ENCODE results near the gene KRABD2.
"Not testable (repeated sequence)": the region's sequence is repeated elsewhere in the genome, so short reads cannot be mapped to it uniquely, and the experiment has no call there.

Gene KRABD2

GRCh38 chr17:8357910-8358309 is 18.6 kb downstream of the KRABD2 start:
- DNase-seq, result no peak

DNA sequence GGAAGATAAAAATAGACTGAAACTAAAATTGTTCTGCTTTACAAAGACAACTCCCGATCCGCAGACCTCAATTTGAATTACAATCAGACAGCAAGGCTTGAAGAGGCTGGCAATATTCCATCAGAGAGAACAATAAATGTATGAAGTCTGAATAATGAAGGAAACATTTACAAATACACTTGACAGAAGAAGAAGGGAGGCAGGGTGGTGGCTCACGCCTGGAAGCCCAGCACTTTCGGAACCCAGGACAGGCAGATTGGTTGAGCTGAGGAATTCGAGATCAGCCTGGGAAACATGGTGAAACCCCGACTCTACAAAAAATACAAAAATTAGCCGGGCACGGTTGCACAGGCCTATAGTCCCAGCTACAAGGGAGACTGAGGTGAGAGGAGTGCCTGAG is 22.3 kb downstream of the KRABD2 start:
- no peak for DNase-seq

DNA sequence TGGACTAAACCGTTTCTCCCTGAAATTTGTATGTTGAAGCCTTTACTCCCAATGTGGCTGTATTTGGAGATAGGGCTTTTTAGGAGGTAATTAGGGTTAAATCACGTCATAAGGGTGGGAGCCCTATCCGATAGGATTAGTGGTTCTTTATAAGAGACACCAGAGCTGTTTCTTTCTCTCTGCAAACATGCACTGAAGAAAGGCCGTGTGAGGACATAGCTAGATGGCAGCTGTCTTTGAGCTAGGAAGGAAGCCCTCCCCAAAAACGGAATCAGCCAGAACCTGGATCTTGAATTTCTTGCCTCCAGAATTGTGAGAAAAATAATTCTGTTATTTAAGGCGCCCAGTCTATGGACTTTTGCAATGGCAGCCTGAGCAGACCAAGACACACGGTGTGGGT is 22.8 kb downstream of the KRABD2 start:
- DNase-seq, result no peak

- no peak for DNase-seq
Observed at GRCh38 chr17:8350339-8350738, 26.2 kb downstream of the KRABD2 start.

- DNase-seq, result not testable (repeated sequence)
Observed at GRCh38 chr17:8347001-8347400, 29.5 kb downstream of the KRABD2 start.

DNA sequence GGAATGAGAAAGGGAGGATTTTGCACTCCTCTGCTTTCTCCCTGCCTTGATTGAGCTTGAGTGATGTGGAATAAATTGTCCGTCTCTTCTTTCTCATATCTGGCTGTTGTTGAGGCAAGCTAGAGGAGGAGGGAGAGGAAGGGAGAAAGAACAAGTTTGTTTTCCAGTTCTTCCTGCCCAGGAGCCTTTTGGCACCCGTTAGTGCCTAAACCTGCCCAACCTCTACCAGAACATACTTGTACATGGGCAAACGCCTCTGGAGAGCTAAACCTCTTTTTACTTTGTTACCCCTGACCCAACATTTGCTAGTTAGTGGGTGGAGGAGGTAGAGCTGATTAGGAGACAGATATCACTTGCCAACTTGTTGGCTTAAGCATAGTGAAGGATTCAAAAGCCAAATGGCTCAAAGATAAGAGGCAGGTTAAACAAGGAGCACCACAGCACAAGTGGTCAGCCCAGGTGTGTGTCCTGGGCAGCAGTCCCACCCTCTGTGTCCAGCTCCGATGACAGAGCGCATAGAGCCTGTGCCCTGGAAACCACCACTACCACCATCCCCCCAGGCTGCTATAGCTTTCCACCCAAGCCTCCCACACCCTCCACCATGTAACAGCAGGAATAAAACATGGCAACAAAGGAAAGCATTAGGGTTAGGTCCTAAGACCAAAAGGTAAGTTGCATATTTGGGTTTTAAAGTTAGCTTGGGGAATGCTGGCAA is 30.4 kb downstream of the KRABD2 start:
- no peak for DNase-seq

DNA sequence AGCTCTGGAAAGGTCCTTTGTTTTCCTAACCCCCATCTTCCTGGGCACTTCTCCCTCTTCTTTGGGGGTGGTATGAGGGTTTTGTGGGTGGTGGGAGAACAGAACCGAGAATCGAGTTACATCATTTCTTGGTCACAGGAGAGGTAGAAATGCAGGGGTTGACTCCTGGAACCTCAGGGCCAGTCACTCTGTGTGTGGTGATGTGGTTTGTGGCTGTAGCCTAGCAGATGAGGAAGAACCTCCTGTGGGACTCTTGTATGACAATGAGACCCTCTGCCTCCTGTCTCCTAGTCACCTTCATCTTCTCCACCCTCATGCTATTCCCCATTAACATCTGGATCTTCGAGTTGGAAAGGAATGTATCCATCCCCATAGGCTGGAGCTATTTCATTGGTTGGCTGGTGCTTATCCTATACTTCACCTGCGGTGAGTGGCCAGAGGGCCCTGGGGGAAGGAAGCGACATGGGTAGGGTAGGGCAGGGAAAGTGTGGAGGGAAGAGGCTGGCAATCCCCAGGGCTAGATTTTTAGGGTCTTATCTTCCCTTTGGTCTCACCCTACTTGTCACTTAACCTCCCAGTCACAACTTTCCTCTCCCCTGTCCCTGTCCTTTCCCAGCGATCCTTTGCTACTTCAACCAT is 31.3 kb downstream of the KRABD2 start:
- no peak for DNase-seq

GRCh38 chr17:8341456-8341855 is 35.0 kb downstream of the KRABD2 start:
- no peak for DNase-seq

GRCh38 chr17:8339540-8339939 is 37.0 kb downstream of the KRABD2 start, which contains the start of gene ODF4:
TSS of gene ODF4 (plus strand) at chr17:8339840. CDS start at chr17:8340052, 212 bp downstream.
- DNase-seq, result no peak

DNA sequence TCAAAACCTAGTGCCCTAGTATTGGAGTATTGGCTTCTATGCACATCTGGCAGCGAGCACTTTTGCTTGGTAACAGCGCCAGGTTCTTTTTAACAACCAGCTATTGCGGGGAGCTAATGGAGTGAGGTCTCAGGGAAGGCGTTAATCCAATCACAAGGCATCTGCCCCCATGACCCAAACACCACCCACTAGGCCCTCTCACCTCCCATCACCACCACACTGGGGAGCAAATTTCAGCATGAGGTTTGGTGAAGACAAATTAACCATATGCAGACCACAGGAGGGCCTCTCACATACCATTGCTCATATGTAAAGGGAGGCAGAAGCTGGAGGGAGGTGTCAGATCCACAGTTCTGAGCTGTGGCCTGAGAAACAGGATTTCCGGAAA is 37.8 kb downstream of the KRABD2 start:
- DNase-seq, result no peak

GRCh38 chr17:8337802-8338752 is 38.4 kb downstream of the KRABD2 start:
- no peak for DNase-seq

- no peak for DNase-seq
Observed at GRCh38 chr17:8333281-8333680, 43.2 kb downstream of the KRABD2 start.

DNA sequence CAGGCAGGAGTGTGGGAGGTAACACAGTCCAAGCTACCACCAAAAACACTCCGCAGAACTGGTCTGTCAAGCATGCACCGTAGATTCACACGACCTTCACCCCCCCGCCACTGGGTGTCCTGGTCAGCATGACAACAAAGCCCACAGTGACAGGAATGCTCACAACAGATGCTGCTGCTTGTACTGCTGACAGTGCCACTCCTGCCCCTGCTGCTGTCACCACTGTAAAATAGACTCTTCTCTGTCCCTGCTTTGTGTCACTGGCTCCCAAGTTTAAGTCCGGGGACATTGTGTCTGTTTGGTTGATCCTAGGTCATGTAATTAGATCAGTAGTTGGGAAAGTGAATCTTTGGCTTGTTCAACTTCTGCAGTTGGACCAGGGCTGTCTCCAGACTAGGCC is 43.8 kb downstream of the KRABD2 start:
- DNase-seq, result no peak

DNA sequence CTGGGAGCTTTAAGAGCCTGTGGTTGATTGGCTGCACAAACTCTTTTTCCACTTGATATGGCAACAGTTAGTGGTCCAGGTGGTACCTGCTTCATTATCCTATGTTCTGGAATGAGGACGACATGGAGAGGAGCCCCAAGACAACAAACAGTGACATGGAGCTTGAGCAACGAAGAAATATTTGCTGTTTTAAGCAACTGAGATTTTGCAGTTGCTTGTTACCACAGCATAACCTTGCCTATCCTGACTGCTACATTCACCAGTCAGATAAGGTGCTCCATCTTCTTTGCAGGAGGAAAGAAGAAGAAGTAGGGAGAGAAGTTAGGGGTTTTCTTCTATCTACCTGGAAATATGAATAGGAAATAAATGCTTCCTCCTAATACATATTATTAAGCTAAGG is 44.4 kb downstream of the KRABD2 start:
- DNase-seq, result no peak

GRCh38 chr17:8327303-8327649 is 49.2 kb downstream of the KRABD2 start:
- no peak for DNase-seq

Data from NCI-H446 (cell line).